NCI-H1436 (cell line): ENCODE data around the gene KRTAP13-4.

Source experiments
- DNase-seq: peaks from one replicate; lab custom pipeline; 2025; lab: John Stamatoyannopoulos, UW

Gene KRTAP13-4, protein sequence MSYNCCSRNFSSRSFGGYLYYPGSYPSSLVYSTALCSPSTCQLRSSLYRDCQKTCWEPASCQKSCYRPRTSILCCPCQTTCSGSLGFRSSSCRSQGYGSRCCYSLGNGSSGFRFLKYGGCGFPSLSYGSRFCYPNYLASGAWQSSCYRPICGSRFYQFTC

DNA sequence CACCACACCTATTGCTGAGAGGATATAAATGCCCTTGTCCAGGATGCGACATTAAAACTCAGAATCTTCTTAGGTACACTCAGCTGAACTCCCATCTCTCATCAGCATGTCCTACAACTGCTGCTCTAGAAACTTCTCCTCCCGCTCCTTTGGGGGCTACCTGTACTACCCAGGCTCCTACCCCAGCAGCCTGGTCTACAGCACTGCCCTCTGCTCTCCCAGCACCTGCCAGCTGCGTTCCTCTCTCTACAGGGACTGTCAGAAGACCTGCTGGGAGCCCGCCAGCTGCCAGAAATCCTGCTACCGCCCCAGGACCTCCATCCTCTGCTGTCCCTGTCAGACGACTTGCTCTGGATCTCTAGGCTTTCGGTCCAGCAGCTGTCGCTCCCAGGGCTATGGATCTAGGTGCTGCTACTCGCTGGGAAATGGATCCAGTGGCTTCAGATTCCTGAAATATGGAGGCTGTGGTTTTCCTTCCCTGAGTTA lies at the start of gene KRTAP13-4:
KRTAP13-4 (plus strand) TSS at position 51 of the 486 bp plus-strand sequence; CDS start at position 107, 56 bp downstream.
- DNase-seq: no peak

DNA sequence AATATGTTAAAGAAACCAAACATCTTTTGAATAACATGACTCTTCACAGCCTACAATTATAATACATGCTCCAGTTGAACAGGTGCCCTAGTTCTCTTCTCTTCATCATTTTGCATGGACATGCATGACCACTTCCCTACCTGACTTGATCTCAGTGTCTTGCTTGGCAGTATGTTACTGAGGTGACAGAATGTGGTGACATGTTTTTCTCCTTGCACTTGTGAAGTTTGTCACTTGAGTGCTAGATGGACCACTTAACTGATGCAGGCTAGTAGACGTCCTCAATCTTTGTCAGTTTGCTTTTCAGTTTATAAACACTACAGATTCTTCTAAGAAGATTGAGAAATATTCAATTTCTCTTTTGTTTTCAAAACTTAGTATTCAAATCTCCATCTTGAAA lies 47.8 kb upstream of the KRTAP13-4 start:
- DNase-seq: no peak

DNA sequence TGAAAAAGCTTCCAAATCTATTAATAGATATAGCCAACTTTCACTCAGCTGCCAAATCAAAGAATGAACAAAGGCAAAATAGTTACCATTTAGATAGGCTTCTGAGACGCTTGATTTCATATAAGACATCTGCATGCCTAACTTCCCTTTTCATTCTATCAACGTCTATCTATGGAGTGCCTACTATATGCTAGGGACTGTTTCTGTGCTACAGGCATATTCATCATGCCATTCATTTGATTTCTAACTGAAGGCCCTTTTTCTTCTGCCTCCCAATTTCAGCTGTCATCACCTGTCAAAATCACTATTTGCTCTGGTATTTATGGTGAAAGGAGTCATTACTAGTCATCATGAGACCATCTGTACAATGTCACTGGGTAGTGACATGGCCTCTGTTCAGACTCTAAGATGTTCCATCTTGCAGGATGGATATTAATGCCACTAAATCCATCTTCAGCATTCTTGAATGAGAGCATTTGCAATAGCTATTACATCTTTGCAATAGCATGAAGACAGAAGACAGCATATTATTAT lies 38.5 kb upstream of the KRTAP13-4 start:
- no peak for DNase-seq

DNA sequence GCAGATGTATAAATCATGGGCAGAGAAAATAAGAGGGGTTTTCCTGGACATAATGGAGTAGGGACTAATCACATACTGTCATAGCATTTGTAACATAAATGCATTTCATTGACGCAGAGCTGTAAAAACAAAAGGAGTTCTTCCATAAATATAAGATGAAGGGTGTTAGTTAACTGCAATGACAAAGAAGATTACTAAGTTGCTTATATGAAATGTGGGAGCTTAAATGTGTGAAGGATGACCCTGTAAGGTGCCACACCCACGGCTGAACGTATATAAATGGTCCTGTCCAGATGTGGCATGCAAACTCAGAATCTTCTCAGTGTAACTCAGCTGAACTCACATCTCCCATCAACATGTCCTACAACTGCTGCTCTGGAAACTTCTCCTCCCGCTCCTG lies 34.3 kb upstream of the KRTAP13-4 start, which contains the start of gene KRTAP13-1:
KRTAP13-1 (plus strand) TSS at position 301 of the 400 bp plus-strand sequence; CDS start at position 357, 56 bp downstream.
- no peak for DNase-seq

DNA sequence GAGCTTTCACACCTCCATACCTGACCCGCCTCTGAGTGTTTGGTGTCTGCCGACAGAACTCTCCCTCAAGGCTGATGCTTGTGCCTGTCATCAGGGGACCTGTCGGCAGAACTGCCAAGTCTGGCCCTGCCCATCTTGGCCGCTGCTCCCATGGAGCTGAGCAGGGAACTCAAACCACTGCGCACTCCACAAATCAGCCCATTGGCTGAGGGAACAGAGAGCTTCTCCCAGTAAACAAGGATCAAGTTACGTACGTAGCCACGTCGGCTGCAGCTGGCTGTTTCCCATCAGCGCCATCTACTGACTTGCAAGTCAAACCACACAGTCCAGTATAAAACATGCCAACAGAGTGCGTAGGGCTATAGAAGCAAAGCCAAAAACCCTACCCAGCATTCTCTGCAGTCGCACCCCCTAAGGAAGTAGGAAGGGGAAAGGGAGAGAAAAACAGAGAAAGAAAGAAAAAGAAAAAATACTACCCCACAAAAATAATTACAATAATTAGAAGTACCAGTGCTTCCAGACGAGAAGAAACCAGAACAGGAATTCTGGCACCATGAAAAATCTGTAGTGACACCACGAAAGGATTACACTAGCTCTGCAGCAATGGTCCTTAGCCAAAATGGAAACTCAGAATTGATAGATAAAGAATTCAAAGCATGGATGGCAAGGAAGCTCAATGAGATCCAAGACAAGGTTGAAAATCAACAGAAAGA lies 21.1 kb upstream of the KRTAP13-4 start:
- peak; percentile 49 for DNase-seq

DNA sequence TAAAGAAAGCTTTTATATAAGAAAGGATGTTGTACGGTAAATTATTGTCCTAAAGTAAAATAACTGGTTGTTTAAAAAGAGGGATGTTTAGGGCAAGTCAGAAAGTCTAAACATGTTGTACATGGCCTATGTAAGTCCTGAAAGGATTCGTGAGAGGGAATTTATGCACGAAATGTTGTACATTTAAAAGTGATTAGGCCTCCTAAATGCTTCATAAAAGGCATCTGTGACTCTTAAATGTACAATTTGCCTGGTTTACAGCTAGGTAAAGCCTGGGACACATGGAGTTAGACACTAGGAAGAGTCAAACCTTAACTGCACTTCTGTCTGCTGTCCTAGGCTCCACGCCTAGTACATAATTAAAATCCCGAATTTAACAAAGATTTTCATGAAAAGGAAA lies 14.0 kb upstream of the KRTAP13-4 start:
- no peak for DNase-seq

DNA sequence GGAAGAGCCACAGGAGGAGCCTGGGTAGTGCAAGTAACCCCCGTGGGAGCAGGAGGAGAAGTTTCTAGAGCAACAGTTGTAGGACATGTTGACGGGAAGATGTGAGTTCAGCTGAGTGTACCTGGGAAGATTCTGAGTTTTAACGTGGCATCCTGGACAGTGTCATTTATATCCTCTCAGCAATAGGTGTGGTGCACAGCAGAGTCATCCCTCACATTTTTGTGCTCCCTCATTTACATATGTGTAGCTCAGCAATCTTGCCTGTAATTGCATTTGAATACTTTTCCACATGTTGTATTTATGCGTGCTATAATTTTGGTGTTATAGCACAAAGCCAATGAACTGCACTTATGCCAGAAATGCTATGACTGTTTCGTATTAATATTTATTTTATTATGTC lies 4.2 kb upstream of the KRTAP13-4 start, which contains the start of gene KRTAP13-3:
KRTAP13-3 (minus strand) TSS at position 101 of the 400 bp plus-strand sequence; CDS start at position 87, 14 bp downstream.
- no peak for DNase-seq

DNA sequence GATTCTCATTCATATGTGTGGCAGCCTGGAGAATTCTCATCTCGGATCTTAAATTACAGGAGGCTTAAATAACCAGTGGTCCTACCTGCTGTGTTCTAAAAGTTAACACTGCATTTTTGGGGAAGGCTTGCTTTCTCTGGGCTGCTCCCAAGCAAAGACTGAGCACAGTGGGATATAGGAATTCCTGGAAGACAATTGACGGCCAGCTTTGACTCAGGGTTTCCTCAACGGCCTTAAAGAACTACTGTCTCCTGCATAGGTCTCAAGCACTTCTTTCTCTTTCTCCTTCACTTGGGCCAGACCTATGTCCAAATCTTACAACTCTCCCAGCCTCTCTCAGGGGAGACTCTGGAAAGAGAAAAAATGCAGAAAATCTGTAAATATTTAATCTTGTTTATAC lies 3.3 kb upstream of the KRTAP13-4 start:
- DNase-seq: no peak

DNA sequence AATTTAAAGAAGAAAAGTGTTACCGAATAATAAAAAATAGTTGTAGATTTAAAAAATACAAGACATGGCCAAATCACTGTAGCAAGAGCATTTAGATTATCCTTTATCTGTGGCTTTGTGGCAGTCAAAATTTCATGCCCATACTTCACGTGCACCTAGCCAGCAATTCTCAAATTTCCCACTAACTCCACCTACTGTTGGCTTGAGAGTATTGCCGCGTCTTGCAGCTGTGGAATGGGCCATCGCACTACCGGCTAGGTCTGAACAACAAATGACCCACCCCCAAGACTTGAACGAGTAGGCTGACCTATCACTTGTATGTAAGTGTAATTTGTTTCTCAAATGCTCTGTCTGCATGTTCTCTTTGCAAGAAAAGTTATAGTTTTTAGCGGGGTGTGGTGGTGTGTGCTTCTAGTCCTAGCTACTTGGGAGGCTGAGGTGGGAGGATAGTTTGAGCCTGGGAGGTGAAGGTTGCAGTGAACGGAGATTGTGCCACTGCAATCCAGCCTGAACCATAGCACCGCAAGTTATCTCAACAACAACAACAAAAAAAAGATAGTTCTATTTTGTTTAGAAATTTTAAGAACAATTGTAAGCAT lies 4.1 kb downstream of the KRTAP13-4 start:
- no peak for DNase-seq

DNA sequence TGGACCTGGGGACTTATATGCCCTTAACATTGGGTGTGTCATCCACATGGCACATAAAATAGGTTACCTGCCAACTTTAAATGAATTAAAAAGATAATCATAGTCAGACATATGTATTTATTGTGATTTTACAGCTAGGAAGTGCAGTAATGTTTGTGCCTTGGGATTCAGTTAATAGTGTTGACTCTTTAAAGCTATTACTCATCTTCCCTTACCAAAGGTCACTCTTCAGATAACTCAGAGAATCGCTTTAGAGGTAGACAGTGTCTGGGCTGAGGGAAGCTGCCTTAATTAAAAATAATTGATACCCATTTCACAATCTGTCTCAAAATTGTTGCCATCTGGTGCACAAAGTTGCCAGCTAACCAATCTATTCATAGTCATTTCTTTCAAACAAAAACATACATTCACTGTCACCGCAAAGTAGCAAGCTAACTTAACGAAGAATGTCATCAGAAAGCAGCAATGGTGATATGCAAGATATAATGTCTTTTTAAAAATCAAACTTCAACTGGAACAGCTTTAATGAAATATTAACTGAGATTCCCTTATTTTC lies 7.1 kb downstream of the KRTAP13-4 start:
- no peak for DNase-seq

DNA sequence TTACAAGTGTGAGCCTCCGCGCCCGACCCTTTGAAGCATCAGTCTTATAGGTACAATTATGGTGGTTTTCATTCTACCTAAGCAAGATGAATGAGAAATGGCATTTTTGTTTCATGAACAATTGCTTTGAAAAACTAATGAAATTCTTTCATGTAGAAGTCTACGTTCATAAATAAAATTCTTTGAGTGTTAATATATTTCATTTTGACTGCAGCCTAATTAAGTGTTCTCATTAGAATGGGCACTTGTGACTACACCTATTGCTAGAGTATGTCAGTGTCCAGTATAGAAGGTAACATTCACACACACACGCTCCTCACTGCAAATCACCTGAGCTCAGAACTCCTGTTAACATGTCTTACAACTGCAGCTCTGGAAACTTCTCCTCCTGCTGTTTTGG lies 10.0 kb downstream of the KRTAP13-4 start, which contains the start of gene KRTAP15-1:
KRTAP15-1 (plus strand) TSS at position 301 of the 400 bp plus-strand sequence; CDS start at position 354, 53 bp downstream.
- no peak for DNase-seq

DNA sequence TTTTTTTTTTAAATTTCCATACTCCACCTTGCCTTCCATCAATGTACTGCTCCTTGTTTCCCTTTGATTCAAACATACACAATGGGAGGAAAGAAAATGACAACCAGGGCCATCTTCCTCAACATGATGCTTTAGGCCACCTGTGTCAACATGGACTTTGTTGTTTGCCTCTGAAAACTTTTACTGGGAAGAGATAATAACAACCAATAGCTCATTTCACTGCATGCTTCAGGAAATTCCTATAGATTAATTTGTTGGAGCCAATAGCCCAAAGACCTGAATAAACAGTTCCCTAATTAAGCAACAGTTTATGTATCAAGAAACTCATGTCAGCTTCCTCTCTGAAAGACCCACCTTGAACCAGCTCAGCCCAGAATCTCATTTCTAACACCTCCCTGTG lies 13.2 kb downstream of the KRTAP13-4 start:
- no peak for DNase-seq

DNA sequence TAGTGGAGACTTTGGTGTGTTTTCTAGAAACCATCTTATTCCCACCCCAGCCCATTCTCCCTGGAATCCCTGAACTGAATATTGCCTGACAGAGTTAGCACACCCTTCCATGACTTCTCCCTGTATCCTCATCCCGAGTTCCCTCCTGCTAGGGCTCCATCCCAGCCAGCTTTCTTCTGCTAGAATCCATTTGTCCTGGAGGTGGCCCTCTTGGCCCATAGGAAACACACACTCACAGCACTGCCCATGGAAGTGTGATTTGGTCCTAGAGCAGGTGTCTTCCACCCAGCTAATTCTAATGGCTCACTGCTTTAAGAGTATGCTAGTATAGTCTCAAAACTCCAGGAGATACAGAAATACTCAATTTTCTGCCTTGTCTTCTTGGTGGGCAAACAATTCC lies 14.2 kb downstream of the KRTAP13-4 start:
- DNase-seq: no peak

DNA sequence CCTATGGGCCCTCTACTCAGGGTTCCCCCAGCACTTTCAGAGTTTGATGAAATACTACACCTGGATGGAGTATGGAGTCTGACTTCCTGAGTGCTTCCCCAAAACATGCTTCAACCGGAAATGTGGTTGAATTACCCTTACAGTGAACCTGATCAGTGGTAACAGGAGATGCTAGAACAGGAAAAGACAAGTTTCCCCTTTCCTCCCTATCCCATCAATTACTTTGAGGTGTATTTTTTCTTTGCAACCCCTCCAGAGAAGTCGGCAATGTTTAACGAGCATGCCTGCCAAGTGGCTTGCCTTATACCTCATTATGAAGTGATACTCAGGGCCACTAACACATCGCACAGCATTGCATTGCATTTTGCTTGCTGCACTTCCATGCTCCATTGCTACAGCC lies 17.0 kb downstream of the KRTAP13-4 start:
- no peak for DNase-seq

DNA sequence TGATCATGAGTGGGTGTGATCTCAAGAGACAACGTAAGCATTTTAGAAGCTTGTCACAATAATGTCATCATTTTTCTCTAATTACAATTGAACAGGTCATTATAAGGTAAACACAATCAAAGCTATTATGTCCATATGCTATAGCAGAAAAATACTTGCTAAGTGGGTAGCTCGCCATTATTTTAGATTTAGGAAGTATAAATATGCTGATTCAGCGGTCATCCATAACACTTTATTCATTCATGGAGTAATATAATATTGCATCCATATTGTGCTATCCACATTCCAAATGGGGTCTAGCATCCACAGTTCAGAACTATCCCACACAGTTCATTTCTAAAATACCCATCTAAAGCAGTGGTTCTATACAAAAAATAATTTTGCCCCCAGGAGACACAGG lies 18.5 kb downstream of the KRTAP13-4 start:
- no peak for DNase-seq

DNA sequence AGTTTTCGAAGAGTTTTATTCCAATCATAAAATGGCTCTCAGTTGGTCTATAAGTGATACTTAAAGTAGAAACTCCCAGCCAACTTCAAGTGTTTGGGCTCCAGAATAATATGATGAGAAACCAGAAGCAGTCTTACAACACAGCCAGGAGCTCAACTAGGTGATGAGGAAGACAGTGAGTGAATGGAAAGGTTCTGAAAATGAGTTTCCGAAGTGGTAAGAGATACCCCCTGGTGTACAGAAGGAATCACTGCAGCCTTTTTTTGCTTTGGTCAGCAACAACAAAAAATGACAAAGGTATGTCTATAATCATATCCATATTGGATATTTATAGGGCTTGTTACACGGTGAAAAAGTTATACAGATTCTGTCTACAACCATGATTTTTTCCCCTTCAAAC lies 33.7 kb downstream of the KRTAP13-4 start:
- DNase-seq: no peak

DNA sequence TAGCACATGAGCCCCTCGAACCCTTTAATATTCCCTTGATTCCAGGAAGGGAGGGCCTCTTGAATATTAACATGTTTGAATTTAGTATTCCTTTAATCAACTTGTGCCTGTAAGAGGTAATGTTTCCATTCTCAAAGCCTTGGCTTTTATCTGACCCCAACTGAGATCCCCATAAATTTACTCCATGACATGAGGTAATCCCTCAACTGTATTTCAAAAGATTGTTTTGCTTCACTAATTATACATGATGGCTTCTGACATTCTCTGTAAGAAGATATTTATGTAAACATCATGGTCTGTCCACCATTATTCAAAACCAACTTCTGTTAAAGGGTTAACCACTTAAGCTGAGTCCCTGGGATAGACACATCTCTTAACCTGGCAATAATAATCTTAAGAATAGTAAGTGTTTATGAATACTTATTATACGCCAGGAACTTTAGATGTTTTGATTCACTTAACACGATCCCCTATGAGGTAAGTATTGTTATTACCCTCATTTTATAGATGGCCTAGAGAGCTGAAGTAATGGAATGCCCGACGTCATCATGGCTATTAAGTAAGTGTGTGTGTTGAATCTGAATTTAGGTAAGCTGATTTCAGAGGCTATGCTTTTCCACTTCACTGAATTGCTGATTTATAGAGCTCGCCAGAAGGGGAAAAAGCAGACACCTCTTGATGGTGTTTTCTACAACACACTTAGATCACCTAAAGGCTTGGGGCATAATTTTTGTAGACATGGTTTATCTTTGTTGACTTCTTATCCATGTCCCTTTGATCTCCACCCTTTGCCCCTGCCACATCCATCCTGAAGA lies 39.1 kb downstream of the KRTAP13-4 start:
- no peak for DNase-seq

DNA sequence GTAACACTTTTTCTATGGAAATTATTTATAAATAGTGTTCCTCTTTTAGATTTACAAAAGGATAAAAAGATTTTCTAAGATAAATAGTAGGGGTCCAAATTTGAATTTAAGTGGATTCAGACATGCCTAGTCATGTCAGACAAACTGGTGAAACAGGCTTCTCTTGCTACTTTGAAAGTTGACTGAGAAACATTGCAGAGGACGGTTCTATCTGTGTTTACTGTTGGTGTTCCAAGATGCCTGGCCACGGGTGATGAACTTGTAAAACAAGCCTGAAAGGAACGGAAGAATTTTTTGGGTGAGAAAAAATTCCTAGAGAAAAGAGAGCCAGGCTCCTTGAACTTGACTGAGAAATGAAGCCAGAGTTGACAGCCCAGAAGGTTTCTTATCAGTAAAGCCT lies 48.0 kb downstream of the KRTAP13-4 start:
- DNase-seq: no peak

DNA sequence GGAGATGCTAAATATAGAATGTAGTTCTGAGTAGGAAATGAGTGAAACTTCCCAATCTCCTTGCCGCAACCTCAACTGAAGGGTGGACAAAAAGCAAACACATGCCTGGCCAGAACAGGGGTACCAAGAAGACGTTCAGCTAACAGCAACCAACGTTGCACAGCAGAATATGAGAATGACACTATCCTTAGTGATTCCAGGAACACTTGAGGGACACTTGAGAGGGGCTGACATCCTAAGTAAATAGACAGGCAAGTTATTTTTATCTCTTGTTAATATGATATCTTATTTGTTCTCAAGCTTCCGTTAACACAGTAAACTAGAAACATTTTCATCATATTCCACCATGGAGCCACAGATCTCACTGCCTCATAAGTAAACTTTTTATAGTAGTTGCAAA lies 49.2 kb downstream of the KRTAP13-4 start:
- no peak for DNase-seq

DNA sequence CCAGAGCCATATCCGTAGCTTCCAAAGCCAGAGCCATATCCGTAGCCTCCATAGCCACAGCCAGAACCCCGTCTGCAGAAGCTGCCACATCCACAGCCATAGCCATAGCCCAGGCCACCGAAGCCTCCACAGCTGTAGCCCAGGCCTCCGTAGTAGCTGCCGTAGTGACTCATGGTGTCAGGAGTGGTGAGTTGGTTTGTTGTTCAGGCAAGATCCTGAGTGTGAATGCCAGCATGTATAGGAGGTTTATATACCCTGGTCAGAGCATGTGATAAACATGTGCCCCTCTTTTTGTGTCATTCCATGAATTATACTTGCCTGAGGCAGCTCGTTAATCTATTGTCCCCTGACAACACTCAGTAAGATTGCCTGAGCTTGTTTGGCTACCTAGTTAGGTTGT lies 50.1 kb downstream of the KRTAP13-4 start, which contains the start of gene KRTAP19-1:
KRTAP19-1 (minus strand) TSS at position 223 of the 400 bp plus-strand sequence; CDS start at position 173, 50 bp downstream.
- no peak for DNase-seq
